ENCODE results near the gene FSIP1. TPM values are rescaled to one million over a fixed set of nuclear protein-coding genes. Genes with fewer than 3 reads are reported as not detected.
"Not testable (repeated sequence)": the region's sequence is repeated elsewhere in the genome, so short reads cannot be mapped to it uniquely, and the experiment has no call there.

FSIP1 gene
- total and polyA plus RNA-seq, 9 donors, result 0.13 to 6.8 (median 0.79) TPM

DNA sequence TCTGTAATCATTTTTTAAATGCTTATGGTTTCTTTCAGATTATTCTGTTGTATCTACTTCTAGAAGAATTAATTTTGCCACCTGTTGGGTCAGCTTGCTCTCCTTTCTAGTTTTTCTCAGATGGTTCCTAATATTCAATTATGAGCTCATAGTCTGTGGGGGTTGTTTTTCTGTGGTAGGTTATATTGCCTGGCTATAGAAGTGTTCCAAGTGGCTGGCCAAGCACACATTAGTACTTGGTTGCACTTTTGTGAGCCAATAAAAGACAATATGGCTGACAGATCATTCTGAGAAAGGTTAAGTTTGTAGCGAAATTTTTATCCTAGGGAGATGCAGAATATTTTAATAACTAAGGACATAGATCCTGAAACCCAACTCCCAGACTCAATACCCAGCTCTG is 31.8 kb upstream of the FSIP1 start:
- TF ChIP-seq, protein P1, sequence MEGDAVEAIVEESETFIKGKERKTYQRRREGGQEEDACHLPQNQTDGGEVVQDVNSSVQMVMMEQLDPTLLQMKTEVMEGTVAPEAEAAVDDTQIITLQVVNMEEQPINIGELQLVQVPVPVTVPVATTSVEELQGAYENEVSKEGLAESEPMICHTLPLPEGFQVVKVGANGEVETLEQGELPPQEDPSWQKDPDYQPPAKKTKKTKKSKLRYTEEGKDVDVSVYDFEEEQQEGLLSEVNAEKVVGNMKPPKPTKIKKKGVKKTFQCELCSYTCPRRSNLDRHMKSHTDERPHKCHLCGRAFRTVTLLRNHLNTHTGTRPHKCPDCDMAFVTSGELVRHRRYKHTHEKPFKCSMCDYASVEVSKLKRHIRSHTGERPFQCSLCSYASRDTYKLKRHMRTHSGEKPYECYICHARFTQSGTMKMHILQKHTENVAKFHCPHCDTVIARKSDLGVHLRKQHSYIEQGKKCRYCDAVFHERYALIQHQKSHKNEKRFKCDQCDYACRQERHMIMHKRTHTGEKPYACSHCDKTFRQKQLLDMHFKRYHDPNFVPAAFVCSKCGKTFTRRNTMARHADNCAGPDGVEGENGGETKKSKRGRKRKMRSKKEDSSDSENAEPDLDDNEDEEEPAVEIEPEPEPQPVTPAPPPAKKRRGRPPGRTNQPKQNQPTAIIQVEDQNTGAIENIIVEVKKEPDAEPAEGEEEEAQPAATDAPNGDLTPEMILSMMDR (IDR thresholded peaks at IDR 0.05), result no peak
- no peak for TF ChIP-seq EP300 (IDR thresholded peaks at IDR 0.05)
- no peaks in the 10 kb centered on the region for H3K4me1 ChIP-seq (ENCODE audit: insufficient read depth)
- no peaks in the 10 kb centered on the region for H3K9me3 ChIP-seq
- no peak overlapping the region for H3K4me3 ChIP-seq
- no peak for DNase-seq
- no peaks in the 10 kb centered on the region for H3K36me3 ChIP-seq
- no peaks in the 10 kb centered on the region for H3K27me3 ChIP-seq
- H3K27ac ChIP-seq, result no peak overlapping the region
- intact Hi-C loops (cut with DNase I), result no loop called here
- 88 to 91% (median 88%) methylated on average over 1 of the region's 1 CpG for WGBS, 3 donors

DNA sequence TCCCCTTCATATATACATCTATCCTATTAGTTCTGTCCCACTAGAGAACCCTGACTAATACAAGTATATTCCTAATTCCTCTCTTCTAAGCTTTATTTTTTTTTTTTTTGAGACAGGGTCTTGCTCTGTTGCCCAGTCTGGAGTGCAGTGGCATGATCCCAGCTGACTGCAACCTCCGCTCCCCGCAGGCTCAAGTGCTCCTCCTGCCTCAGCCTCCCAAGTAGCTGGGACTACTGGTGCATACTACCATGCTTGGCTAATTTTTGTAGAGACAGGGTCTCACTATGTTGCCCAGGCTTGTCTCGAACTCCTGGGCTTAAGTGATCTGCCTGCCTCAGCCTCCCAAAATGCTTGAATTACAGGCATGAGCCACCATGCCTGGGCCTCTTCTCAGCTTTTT is 30.0 kb upstream of the FSIP1 start:
- H3K4me1 ChIP-seq (ENCODE audit: insufficient read depth); DNase-seq; H3K27ac ChIP-seq; H3K27me3 ChIP-seq; intact Hi-C loops (cut with DNase I); H3K36me3 ChIP-seq; H3K4me3 ChIP-seq; H3K9me3 ChIP-seq: not testable (repeated sequence)
- 94 to 98% (median 97%) methylated on average over 3 of the region's 3 CpGs for WGBS, 3 donors

DNA sequence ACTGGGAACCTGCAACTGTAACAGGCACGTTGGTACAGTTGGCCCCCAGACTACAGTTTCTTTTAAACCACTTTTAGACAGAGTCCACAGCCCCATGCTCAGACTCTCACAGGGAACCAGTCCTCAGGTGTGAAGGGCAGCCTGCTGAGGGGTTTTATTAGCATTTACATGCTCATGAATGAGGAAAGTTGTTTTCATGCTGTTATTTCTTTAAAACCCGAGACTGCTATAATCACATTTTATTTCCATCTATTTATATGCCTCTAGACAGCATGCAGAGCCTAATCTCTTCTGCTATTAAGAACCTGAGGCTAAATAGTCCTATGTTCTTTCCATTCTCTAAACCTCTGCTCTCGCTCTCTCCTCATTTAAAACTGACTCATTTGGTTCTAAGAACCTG is 26.3 kb upstream of the FSIP1 start:
- H3K27ac ChIP-seq, result no peak overlapping the region
- no peaks in the 10 kb centered on the region for H3K9me3 ChIP-seq
- intact Hi-C loops (cut with DNase I), result no loop called here
- no peak for TF ChIP-seq POLR2A (IDR thresholded peaks at IDR 0.05)
- H3K36me3 ChIP-seq, result no peaks in the 10 kb centered on the region
- no peaks in the 10 kb centered on the region for H3K27me3 ChIP-seq
- DNase-seq, result no peak
- no peaks in the 10 kb centered on the region for H3K4me1 ChIP-seq (ENCODE audit: insufficient read depth)
- no peak overlapping the region for H3K4me3 ChIP-seq
- 50 to 60% (median 51%) methylated on average over 3 of the region's 3 CpGs for WGBS, 3 donors

DNA sequence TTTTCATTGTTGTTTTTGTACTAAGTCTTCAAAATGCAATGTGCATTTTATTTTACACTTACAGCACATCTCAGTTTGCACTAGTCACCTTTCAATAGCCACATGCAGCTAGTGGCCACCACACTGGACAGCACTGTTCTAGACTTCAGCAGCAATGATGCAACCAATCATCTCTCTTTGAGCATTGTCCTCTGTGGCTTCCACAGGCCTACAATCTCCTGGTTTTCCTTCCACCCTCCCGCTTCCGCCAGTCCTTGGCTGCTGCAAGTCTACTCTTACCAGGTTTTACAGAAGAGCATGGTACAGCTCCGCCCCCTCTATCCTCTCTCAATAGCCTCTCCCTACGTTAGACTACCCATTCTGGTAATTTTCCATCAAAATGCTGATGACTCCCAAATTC is 25.1 kb upstream of the FSIP1 start:
- H3K9me3 ChIP-seq, result no peaks in the 10 kb centered on the region
- H3K27me3 ChIP-seq, result no peaks in the 10 kb centered on the region
- intact Hi-C loops (cut with DNase I), result no loop called here
- no peak overlapping the region for H3K27ac ChIP-seq
- H3K4me3 ChIP-seq, result no peak overlapping the region
- H3K4me1 ChIP-seq (ENCODE audit: insufficient read depth), result no peaks in the 10 kb centered on the region
- WGBS, 3 donors, result 88 to 89% (median 88%) methylated on average over 4 of the region's 4 CpGs
- no peak for DNase-seq
- no peaks in the 10 kb centered on the region for H3K36me3 ChIP-seq
- TF ChIP-seq EP300 (IDR thresholded peaks at IDR 0.05), result no peak
- TF ChIP-seq, protein P1 (IDR thresholded peaks at IDR 0.05), result no peak
- TF ChIP-seq POLR2A (IDR thresholded peaks at IDR 0.05), result no peak

DNA sequence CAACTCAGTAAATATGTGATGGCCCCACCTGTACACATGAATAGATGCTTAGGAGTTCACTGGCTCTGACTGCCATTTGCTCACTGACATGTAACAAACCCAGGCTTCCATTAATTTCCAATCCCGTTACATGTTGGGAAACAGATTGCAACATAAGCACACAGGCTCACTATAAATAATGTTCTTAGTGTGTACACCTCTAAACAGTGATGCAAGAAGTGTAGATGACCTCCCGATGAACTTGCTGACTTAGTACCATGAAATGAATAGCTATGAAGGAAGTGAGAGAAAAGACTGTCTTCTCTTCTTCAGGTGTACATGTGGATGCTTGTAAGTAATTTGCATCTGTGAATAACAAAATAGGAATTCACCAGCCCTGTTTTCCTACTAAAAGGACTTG is 21.4 kb upstream of the FSIP1 start:
- WGBS, 3 donors, result 83 to 87% (median 85%) methylated on average over 2 of the region's 2 CpGs
- Histone ChIP-seq H3K4me3 (no peak overlapping the region), H3K36me3 (no peaks in the 10 kb centered on the region), H3K27ac (no peak overlapping the region), H3K9me3 (no peaks in the 10 kb centered on the region), H3K4me1 (ENCODE audit: insufficient read depth) (no peaks in the 10 kb centered on the region), H3K27me3 (no peaks in the 10 kb centered on the region)
- TF ChIP-seq EP300 (IDR thresholded peaks at IDR 0.05), result no peak
- no peak for DNase-seq
- intact Hi-C loops (cut with DNase I), result no loop called here

DNA sequence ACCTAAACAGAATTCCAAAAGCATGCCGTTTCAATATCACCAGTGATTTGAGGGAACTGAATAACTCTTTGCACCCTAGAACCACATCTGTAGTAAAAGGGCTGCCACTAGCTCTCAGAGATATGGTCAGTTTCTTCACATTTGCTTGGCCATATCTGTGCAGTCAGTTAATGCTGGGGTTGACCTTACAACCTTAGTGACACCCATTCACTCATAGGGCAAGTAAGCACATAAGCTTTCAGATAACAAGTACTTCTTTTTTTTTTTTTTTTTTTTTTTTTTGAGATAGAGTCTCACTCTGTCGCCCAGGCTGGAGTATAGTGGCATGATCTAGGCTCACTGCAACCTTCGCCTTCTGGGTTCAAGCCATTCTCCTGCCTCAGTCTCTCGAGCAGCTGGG is 20.4 kb upstream of the FSIP1 start:
- WGBS, 3 donors, result 80 to 89% (median 89%) methylated on average over 4 of the region's 4 CpGs
- intact Hi-C loops (cut with DNase I), result no loop called here
- DNase-seq, result no peak

More for the DNA sequence above, 20.4 kb upstream of the FSIP1 start:
- Histone ChIP-seq H3K4me1 (ENCODE audit: insufficient read depth) (no peaks in the 10 kb centered on the region), H3K27ac (no peak overlapping the region), H3K9me3 (no peaks in the 10 kb centered on the region), H3K4me3 (no peak overlapping the region), H3K36me3 (no peaks in the 10 kb centered on the region), H3K27me3 (no peaks in the 10 kb centered on the region)
- TF ChIP-seq EP300 (IDR thresholded peaks at IDR 0.05) (no peak), POLR2A (IDR thresholded peaks at IDR 0.05) (no peak)
- TF ChIP-seq, protein P1 (IDR thresholded peaks at IDR 0.05), result no peak

All from ovary (tissue), 9 donors.